Activated CD8-positive, alpha-beta T cell treated with anti-CD3 and anti-CD28 coated beads for 36 hours (primary cell): ENCODE data around the gene CELF4. TPM values are rescaled to one million over a fixed set of nuclear protein-coding genes. Genes with fewer than 3 reads are reported as not detected.

Experiments used
- ATAC-seq: fragments of 200-7000 bp; cut with Tn5 transposase; one replicate; pipeline ENCODE4 v1.10.0; 2021; ENCODE audit warnings: mild to moderate bottlenecking, moderate library complexity
- CTCF ChIA-PET: fragments of 350-600 bp; sonication (Branson Sonifier 250); formaldehyde crosslinking; loops from one replicate; lab custom pipeline; 2021; ENCODE audit warnings: antibody characterized with exemption; lab: Charles Lee
- POLR2A ChIA-PET: fragments of 350-600 bp; sonication (Branson Sonifier 250); formaldehyde crosslinking; loops from one replicate; lab custom pipeline; 2021; ENCODE audit warnings: antibody characterized with exemption; lab: Charles Lee
- DNase-seq: peaks from one replicate; pipeline ENCODE4 v3.0.0-alpha.2; 2020
- H3K27ac Mint-ChIP-seq: one replicate; pipeline ENCODE4 v1.8.0; 2021; ENCODE audit warnings: mild to moderate bottlenecking, mixed read lengths
- H3K27me3 Mint-ChIP-seq: one replicate; pipeline ENCODE4 v1.8.0; 2021; ENCODE audit warnings: mixed read lengths
- H3K36me3 Mint-ChIP-seq: one replicate; pipeline ENCODE4 v1.8.0; 2021; ENCODE audit warnings: low read depth, mixed read lengths
- H3K4me1 Mint-ChIP-seq: one replicate; pipeline ENCODE4 v1.8.0; 2021; ENCODE audit warnings: low read depth, mixed read lengths
- H3K4me3 Mint-ChIP-seq: one replicate; pipeline ENCODE4 v1.8.0; 2021; ENCODE audit warnings: mild to moderate bottlenecking, moderate library complexity, mixed read lengths
- H3K9me3 Mint-ChIP-seq: one replicate; pipeline ENCODE4 v1.8.0; 2021; ENCODE audit warnings: mixed read lengths
- intact Hi-C: fragments of 100-400 bp; cut with micrococcal nuclease; formaldehyde crosslinking; loops from one replicate; pipeline ENCODE4 v1.10.0; 2022
- total RNA-seq, 2 experiments: library from RNA; stranded (reverse); gene quantifications; one replicate each; pipeline ENCODE4 v1.2.3, GENCODE V29; 2021
- TF ChIP-seq, protein P1 (sequence below): fragments of 200-600 bp; IDR thresholded peaks from one replicate; pipeline ENCODE4 v1.8.0; 2022; ENCODE audit warnings: antibody characterized with exemption, mild to moderate bottlenecking

Gene CELF4
- total RNA-seq, 2 experiments from 2014 or later: not detected

DNA sequence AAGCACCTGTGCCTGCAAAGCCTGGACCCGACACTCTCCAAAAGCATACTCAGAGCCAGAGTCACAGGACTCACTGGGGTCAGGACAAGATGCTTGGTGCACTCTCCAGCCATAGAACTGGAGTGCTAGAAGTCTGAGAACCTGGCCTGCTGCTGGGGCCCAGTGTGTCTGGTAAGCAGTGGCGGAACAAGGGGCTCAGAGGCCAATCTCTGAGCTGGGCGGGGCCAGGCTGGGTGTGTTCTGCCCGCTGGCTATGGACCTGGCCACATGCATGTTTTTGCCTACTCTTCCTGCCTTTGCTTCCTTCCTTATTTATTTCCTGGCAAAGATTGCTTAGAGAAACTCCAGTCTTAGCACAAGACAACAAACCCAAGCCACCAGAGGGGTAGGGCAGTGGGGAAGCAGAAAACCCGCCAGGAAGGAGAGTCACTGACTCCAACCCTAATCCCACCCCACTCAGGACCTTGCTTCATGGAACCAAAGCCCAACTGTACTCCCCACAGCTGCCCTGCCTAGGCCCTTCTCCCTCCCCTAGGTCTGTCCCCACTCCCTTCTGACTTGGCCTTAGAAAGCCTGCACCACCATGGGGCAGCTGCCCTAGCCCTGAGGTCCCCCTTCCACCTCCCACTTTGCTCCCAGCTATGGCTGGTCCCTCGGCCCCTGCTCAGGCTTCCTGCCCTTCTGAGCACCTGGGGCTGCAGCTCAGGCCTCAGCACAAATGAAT is 315.5 kb downstream of the CELF4 start:
- CTCF ChIA-PET: no interaction called here
- TF ChIP-seq, protein P1, sequence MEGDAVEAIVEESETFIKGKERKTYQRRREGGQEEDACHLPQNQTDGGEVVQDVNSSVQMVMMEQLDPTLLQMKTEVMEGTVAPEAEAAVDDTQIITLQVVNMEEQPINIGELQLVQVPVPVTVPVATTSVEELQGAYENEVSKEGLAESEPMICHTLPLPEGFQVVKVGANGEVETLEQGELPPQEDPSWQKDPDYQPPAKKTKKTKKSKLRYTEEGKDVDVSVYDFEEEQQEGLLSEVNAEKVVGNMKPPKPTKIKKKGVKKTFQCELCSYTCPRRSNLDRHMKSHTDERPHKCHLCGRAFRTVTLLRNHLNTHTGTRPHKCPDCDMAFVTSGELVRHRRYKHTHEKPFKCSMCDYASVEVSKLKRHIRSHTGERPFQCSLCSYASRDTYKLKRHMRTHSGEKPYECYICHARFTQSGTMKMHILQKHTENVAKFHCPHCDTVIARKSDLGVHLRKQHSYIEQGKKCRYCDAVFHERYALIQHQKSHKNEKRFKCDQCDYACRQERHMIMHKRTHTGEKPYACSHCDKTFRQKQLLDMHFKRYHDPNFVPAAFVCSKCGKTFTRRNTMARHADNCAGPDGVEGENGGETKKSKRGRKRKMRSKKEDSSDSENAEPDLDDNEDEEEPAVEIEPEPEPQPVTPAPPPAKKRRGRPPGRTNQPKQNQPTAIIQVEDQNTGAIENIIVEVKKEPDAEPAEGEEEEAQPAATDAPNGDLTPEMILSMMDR: no peak
- H3K36me3 Mint-ChIP-seq: no peaks in the 10 kb centered on the region
- H3K4me1 Mint-ChIP-seq: no peaks in the 10 kb centered on the region
- intact Hi-C loops: no loop called here
- peaks cover 44% of the 10 kb centered on the region for H3K27me3 Mint-ChIP-seq
- no peak overlapping the region for H3K27ac Mint-ChIP-seq
- no peaks in the 10 kb centered on the region for H3K9me3 Mint-ChIP-seq
- POLR2A ChIA-PET: no interaction called here
- no peak for ATAC-seq
- DNase-seq: no peak
- H3K4me3 Mint-ChIP-seq: no peak overlapping the region

DNA sequence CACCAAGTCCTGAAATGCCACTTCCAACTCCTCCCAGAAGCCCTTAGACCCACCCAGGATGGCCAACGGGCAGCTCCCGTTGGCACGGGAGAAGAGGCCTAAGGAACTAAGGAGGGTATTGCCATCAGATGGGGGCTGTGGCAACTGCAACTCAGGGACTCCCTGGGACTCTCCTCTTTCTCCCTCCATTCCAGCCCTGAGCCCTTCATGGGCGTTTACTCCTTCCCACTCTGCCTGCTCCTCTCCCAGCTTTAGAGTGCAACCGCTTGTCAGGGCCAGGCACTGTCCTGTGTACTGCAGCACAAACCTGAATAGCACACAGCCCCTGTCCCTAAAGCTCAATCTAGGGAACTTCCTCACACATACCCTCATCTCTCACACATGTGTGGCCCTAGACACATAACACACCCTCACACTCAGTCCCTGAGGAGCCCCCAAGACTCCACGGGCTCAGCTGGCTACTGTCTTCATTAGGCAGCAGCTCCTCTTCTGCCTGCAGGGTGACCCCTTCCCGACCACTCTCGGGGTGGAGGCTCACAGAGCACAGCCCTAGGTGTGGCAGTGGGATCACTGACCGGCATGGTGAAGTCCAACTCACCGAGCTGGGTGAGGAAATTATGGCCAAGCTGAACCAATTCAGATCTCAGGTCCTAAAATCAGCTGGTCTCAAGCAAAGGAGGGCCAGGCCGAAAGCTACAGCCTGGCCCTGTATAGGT is 316.3 kb downstream of the CELF4 start:
- ATAC-seq (no peak), DNase-seq (no peak)
- Mint-ChIP-seq H3K27me3 (peaks cover 42% of the 10 kb centered on the region), H3K27ac (no peak overlapping the region), H3K4me3 (no peak overlapping the region), H3K4me1 (no peaks in the 10 kb centered on the region), H3K9me3 (no peaks in the 10 kb centered on the region), H3K36me3 (no peaks in the 10 kb centered on the region)
- ChIA-PET POLR2A (no interaction called here), CTCF (no interaction called here)
- TF ChIP-seq, protein P1: no peak
- intact Hi-C loops: no loop called here

DNA sequence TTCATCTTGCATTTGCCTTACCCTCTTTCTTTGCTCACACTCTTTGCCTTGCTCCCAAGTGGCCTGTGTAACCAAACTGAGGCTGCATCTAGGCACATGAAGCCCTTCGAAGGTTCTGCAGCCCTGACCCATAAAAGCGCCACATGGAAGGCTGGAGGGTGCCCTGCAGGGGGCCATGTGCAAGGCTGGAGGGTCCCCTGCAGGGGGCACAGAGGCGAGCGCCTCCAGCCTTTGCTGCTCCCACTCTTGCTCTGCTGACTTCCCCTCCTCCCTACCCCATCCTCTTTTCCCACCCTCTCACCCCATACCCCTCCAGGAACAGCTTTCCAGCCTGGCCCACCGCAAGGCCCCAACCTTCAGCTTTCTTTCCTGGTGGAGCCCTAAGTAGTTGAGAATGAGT is 317.3 kb downstream of the CELF4 start:
- Mint-ChIP-seq H3K27ac (no peak overlapping the region), H3K36me3 (no peaks in the 10 kb centered on the region), H3K9me3 (no peaks in the 10 kb centered on the region), H3K27me3 (peaks cover 47% of the 10 kb centered on the region), H3K4me1 (peaks cover 2% of the 10 kb centered on the region), H3K4me3 (no peak overlapping the region)
- POLR2A ChIA-PET: no interaction called here
- intact Hi-C loops: no loop called here
- TF ChIP-seq, protein P1: no peak
- CTCF ChIA-PET: no interaction called here
- DNase-seq (no peak), ATAC-seq (no peak)

DNA sequence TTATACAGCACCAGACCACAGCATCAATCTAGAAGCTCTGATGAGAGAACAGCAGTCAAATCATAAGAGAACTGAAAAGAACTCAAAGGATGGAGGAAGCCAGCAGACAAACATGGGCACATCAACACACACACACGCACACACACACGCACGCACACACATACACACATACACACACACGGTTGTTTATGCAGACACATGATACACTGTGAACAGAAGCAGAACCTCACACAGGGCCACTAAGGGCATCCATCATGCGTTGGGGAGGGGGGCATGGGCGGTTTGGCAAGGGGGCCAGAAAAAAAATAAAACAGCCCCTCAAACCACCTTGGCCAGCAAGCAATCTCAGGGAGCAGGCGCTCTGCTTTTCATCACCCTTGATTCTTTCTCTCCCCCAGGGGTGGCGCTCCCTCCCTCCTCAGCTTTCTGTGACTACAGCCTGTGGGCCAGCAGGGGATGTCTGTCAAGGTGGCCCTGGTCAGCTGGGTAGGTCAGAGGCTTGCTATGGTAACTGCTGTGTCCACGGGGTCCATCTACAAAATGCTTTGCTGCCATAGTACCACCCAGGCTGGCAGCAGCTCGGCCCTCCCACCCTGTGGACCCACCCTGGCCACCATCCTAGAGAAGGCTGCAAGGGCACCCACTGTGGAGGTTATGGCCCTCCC is 318.0 kb downstream of the CELF4 start:
- Mint-ChIP-seq H3K4me3 (no peak overlapping the region), H3K4me1 (peaks cover 2% of the 10 kb centered on the region), H3K27me3 (peaks cover 45% of the 10 kb centered on the region), H3K9me3 (no peaks in the 10 kb centered on the region), H3K27ac (no peak overlapping the region), H3K36me3 (no peaks in the 10 kb centered on the region)
- TF ChIP-seq, protein P1: no peak
- ChIA-PET CTCF (no interaction called here), POLR2A (no interaction called here)
- DNase-seq (no peak), ATAC-seq (no peak)
- intact Hi-C loops: no loop called here
